Activated CD8-positive, alpha-beta memory T cell treated with anti-CD3 and anti-CD28 coated beads, Interleukin-2, amount 50 U/mL, for 4 hours (primary cell): Measurements from ENCODE around the gene CYP2A6.
"Not testable (repeated sequence)": the region's sequence is repeated elsewhere in the genome, so short reads cannot be mapped to it uniquely, and the experiment has no call there.

Experiments used
- DNase-seq: peaks from one replicate; pipeline ENCODE4 v3.0.0-alpha.2; 2020

The CYP2A6 gene

GRCh38 chr19:40850277-40850676 is at the start of gene CYP2A6:
Gene CYP2A6 (minus strand): TSS chr19:40850447. CDS start chr19:40850426, 21 bp downstream.
- DNase-seq = not testable (repeated sequence)

GRCh38 chr19:40899964-40900363 is 49.7 kb upstream of the CYP2A6 start:
- not testable (repeated sequence) for DNase-seq

- DNase-seq = not testable (repeated sequence)
Measured at GRCh38 chr19:40896843-40897789, 46.9 kb upstream of the CYP2A6 start.

GRCh38 chr19:40896418-40896796 is 46.2 kb upstream of the CYP2A6 start:
- no peak for DNase-seq

GRCh38 chr19:40893112-40893511 is 42.9 kb upstream of the CYP2A6 start:
- DNase-seq = no peak

GRCh38 chr19:40889366-40889765 is 39.1 kb upstream of the CYP2A6 start:
- no peak for DNase-seq

- DNase-seq = no peak
Measured at GRCh38 chr19:40888191-40888590, 37.9 kb upstream of the CYP2A6 start.

GRCh38 chr19:40884187-40884931 is 34.1 kb upstream of the CYP2A6 start:
- not testable (repeated sequence) for DNase-seq

- not testable (repeated sequence) for DNase-seq
Measured at GRCh38 chr19:40882062-40882461, 31.8 kb upstream of the CYP2A6 start, which contains the start of gene CYP2A7. Gene CYP2A7 (minus strand): TSS chr19:40882231. CDS start chr19:40882210, 21 bp downstream.

GRCh38 chr19:40879349-40879748 is 29.1 kb upstream of the CYP2A6 start:
- DNase-seq = not testable (repeated sequence)

- DNase-seq = peak; percentile 81
Measured at GRCh38 chr19:40875526-40875951, 25.3 kb upstream of the CYP2A6 start.

GRCh38 chr19:40874874-40875273 is 24.6 kb upstream of the CYP2A6 start:
- DNase-seq = not testable (repeated sequence)

- DNase-seq = not testable (repeated sequence)
Measured at GRCh38 chr19:40873873-40874272, 23.6 kb upstream of the CYP2A6 start.

- no peak for DNase-seq
Measured at GRCh38 chr19:40872209-40872608, 22.0 kb upstream of the CYP2A6 start.

- no peak for DNase-seq
Measured at GRCh38 chr19:40867701-40868100, 17.5 kb upstream of the CYP2A6 start.

- DNase-seq = not testable (repeated sequence)
Measured at GRCh38 chr19:40864739-40865496, 14.7 kb upstream of the CYP2A6 start.

- no peak for DNase-seq
Measured at GRCh38 chr19:40862785-40863184, 12.5 kb upstream of the CYP2A6 start.

GRCh38 chr19:40862333-40862732 is 12.1 kb upstream of the CYP2A6 start:
- no peak for DNase-seq

- no peak for DNase-seq
Measured at GRCh38 chr19:40858109-40858508, 7.9 kb upstream of the CYP2A6 start.

- DNase-seq = not testable (repeated sequence)
Measured at GRCh38 chr19:40852467-40853152, 2.4 kb upstream of the CYP2A6 start.

- DNase-seq = not testable (repeated sequence)
Measured at GRCh38 chr19:40846722-40847121, 3.5 kb downstream of the CYP2A6 start.

GRCh38 chr19:40843653-40844052 is 6.6 kb downstream of the CYP2A6 start:
- peak; percentile 82 for DNase-seq
